Measurements from ENCODE around the gene KIFC3.

DNA sequence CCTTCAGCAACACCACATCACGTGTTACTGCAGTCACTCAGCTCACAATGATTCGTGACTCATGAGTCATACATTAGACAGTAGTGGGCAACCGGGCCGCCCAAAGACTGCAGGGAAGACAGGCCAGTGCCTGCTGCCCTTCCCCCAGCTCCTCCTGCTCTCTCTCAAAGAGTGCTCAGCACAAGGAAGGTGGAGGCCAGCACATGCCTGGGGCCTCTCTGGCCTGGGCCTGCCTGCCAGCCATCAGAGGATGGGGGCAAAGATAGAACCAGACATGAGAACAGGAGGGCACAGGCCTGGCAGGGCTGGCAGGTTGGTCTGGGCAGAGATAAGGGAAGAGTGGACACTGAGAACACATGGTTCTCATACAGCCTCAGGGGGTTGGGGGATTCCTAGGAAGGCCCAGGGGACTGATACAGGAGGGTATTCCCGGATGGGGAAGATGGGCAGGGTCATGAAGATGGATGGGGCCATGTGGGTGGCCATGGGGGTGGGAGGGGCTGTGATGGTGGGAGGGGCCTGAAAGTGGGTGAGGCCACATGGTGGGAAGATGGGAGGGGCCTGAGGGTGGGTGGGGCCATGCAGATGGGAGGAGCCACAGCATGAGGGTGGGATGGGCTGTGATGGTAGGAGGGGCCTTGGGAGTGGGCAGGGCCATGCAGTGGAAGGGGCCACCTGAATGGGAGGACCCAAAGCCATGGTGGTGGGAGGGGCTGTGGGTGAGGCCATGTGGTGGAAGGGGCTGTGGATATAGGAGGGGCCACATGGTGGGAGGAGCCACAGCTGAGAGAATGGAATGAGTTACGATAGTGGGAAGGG is 37.7 kb downstream of the KIFC3 start:
- no peak for TF ChIP-seq CTCF (IDR thresholded peaks at IDR 0.05)
- no peak for TF ChIP-seq EZH2 (IDR thresholded peaks at IDR 0.05; ENCODE audit: borderline replicate concordance, insufficient read depth, low read depth, low read length, poor library complexity, severe bottlenecking)
